ENCODE results near the gene LAMA2.

GRCh38 chr6:129419324-129419723, 536.4 kb downstream of the LAMA2 start:
- no peak for TF ChIP-seq CTCF (conservative IDR thresholded peaks at IDR 0.05 in 1 of 2, IDR thresholded peaks at IDR 0.05 in 1 of 2; ENCODE audit: low read depth in 1 of 2, low read length in 2 of 2)
- TF ChIP-seq EZH2 (IDR thresholded peaks at IDR 0.05; ENCODE audit: low read length, missing control alignments): no peak

Data from fibroblast of lung (primary cell).